Renal pelvis (tissue), 4 donors: Measurements from ENCODE around the gene DAPK1. TPM values are rescaled to one million over a fixed set of nuclear protein-coding genes. Genes with fewer than 3 reads are reported as not detected.

Experiments used
- DNase-seq: peaks from one replicate; pipeline ENCODE4 v3.0.0-alpha.2; 2013
- polyA plus RNA-seq, 3 donors: library from polyadenylated mRNA; unstranded; fragments of 120-200 nt; gene quantifications; one replicate each; pipeline ENCODE4 v1.2.1, GENCODE V29; 2013; ENCODE audit not compliant: insufficient read length in 3 of 3

DAPK1 gene
- polyA plus RNA-seq, 3 donors, result 69.0 to 101 (median 95.7) TPM

DNA sequence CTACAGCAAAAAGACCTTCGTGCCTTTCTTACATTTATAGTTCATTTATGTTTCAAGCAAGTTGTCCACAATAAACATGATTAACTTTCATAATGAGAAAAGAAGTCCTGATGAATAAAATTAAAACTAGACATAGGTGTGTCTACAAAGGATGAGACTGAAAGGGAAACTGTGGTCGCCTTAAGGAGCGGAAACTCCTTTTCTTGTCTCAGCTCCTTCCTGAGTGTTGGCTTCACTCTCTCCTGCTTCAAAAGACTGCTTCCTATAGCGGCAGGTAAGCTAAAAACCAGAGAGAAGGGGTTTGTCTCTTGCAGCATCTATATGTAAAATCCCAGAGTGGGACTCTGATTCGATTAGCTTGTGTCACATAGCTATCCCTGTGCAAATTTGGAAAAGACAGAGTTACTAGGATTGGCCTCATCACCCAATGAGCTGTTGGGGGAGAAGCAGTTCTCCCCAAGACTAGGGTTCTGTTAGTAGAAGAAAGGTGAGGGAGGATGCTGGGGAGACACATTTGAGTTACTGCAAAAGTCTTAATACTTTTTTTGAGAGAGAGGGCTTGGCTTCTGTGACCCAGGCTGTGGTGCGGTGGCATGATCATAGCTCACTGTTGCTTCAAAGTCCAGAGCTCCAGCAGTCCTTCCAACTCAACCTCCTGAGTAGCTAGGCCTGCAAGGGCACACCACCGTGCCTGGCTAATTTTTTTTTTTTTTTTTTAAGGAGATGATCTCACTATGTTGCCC, 211.5 kb downstream of the DAPK1 start:
- no peak for DNase-seq

- DNase-seq, result no peak
Observed at GRCh38 chr9:87710443-87710842, 212.8 kb downstream of the DAPK1 start.

- DNase-seq, result no peak
Observed at GRCh38 chr9:87711857-87712800, 214.5 kb downstream of the DAPK1 start.

GRCh38 chr9:87712801-87713277, 215.2 kb downstream of the DAPK1 start:
- no peak for DNase-seq

DNA sequence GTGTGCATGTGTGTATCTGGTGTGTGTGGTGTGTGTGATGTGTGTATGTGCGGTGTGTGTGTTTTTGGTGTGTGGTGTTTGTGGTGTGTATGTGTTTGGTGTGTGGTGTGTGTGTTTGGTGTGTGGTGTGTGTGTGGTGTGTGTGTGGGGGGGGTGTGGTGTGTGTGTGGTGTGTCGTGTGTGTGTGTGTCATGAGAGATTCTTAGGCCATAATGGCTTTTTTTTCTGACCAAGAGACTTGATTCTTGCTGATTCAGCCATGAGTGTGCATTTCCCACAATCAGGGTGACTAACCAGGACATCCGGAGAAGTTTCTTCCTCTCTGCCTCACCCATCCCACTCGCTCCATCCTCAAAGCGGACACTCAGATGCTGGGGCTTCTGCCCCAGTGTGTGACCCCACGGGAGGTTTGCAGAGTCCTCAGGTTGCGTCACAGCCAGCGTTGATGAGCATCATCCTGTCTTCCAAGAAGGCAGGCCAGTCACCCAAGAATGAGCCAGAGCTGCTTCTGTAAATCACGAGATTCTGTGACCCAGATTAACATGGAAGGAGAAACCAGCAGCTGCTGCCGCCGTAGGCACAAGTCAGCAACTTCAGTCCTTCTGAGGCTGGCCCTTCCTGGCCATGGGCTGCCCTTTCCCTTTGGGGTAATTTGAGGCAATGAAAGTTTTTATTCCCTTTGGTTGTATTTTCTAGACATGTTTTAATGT, 215.8 kb downstream of the DAPK1 start:
- no peak for DNase-seq

GRCh38 chr9:87713988-87714330, 216.3 kb downstream of the DAPK1 start:
- DNase-seq, result no peak

GRCh38 chr9:87714819-87715218, 217.2 kb downstream of the DAPK1 start:
- no peak for DNase-seq

- no peak for DNase-seq
Observed at GRCh38 chr9:87716141-87716540, 218.5 kb downstream of the DAPK1 start.

DNA sequence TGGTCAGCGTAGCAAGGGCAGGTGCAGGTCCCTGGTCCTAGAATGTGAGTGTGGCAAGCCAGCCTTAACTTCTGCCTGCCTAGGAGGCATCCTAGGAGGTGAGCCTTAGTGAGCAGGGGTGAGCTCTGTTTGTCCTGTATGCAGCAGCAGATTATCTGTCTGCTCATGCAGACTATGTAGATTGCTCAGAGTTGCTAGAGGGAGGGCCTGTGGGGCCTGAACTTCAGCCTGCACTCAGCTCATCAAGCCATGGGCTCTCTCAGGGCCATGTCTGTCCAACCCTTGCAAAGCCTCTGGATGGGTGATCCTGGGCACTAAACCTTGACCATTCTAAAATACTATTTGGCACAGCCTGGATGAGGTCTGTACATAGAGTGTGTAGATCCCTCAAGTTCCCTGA, 219.8 kb downstream of the DAPK1 start:
- no peak for DNase-seq

GRCh38 chr9:87718231-87718630, 220.6 kb downstream of the DAPK1 start:
- DNase-seq, result no peak

DNA sequence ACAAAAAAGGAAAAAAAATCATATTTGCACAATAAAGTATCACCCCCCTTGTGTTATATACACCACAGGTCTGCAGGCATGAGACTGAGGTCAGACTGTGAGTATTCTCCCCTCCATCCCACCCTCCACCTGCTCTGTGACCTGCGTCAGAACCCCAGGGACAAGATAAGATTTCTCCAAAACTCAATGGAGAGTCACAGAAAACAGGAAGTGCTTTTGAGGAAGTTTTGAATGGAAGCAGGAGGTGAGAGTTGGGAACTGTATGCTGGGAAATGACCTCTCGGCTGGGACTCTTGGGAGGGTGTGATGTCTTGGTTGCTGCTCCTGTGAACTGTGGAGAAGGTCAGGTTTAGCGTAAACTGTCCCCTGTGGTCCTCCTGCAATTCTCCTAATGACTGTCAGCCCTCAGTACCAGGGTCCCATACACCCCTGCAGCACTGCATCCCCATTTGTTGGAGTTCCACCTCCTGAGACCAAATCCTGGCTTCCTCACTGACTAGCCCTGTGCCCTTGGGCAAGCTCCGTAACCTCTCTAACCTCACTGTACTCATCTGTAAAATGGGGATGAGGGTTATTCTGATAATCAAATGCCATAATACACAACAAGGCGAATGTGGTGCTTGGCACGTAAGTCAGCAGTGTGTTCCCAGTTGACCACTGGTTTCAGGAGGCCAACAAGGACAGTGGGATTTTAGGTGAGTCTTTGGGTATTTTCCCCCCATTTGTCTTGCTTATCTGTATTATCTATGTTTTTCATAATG, 221.4 kb downstream of the DAPK1 start:
- DNase-seq, result no peak

DNA sequence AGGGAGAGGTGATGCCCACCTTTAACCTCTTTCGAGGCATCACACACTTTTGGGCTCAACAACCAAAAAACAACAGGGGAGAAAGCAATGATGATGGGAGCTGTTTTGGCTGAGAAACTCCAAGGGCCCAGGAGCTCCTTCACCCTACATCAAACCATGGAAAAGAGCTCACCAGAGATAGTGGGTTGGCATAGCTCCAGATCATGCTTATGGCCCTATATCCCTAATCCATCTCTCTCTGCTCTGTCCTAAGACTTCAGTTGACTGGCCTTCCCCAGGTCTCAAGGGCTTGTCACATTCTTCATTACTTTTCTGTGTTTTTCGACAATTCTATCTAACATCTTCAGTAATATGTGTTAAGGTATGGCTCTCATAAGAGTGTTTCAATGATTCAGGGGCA, 222.5 kb downstream of the DAPK1 start:
- DNase-seq, result no peak

DNA sequence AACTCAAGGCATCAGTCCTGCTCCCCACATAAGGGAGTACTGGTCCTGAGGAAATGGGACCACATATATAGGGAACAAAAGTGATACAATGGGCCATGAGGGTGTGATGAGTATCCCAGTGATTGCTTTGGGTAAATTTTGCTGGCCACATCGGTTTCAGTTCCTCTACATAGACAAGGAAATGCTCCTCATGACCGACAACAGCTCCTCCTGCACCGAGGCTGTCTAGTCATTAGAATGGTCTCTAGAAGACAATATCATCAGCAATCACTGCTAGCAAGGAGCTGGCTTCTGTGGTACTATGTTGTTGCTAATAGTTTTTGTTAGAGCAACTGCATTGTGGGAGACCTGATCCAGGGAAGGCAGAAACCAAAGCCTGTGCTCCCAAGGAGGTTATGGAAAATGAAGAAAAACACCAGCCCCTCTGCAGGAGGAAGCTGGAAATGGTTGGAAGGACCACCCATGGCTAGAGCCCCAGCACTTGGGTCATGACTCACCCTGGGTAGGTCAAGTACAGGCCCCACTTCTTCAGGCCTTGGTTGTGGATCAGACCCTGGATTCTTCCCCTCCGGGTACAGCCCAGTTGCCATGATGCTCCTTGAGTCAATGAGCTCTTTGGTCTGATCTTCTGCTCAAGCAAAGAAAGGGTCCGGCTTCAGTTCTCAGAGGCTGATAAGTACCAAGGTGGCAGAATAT, 224.9 kb downstream of the DAPK1 start:
- no peak for DNase-seq

GRCh38 chr9:87725356-87725899, 227.8 kb downstream of the DAPK1 start:
- DNase-seq, result no peak

DNA sequence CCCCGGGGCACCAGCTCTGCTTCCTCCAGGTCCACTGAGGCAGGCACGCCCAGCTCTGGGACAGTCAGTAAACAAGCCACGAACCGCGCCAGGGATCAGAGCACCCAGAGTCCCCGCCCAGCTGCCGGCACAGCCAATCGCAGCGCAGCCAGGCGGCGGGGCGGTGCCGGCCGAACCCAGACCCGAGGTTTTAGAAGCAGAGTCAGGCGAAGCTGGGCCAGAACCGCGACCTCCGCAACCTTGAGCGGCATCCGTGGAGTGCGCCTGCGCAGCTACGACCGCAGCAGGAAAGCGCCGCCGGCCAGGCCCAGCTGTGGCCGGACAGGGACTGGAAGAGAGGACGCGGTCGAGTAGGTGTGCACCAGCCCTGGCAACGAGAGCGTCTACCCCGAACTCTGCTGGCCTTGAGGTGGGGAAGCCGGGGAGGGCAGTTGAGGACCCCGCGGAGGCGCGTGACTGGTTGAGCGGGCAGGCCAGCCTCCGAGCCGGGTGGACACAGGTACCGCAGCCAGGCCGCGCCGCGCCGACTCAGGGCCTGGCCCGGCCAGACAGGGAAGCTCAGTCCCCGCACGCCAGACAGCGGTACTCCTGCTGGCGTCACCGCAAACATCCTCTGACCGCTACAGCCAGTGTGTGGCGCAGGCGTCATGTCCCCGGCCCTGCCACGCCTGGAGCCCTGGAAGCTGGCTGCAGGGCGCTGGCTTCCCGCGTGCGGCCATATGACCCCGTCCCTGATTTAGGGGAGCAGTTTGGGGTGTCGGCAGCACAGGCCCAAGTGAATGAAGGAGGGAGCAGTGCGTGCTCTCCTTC, 228.4 kb downstream of the DAPK1 start, which contains the start of gene CTSL:
CTSL (plus strand) TSS at position 220 of the 810 bp plus-strand sequence. CDS start 1,485 bp downstream, outside the sequence.
- peak; percentile 72 for DNase-seq

- DNase-seq, result no peak
Observed at GRCh38 chr9:87729246-87729645, 231.6 kb downstream of the DAPK1 start.

GRCh38 chr9:87731321-87731720, 233.7 kb downstream of the DAPK1 start:
- DNase-seq, result no peak

DNA sequence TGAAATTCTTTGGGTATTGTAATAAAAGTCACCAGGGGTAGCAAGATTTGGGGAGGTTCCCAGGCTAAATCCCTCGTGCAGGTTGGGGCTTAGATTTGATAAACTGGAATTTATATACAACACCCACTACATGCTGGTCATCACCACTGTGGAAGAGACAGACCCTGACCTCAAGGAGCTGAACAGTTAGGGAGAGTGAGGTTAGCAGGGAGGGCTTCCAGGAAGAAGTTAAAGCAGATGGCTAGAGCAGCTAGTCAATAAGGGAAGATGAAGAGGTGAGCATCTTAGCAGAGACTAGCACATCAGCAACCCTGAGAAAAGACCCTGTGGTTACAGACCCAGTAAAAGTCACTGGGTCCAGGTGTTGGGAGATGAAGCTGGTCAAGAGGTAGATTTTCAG, 234.7 kb downstream of the DAPK1 start:
- no peak for DNase-seq

DNA sequence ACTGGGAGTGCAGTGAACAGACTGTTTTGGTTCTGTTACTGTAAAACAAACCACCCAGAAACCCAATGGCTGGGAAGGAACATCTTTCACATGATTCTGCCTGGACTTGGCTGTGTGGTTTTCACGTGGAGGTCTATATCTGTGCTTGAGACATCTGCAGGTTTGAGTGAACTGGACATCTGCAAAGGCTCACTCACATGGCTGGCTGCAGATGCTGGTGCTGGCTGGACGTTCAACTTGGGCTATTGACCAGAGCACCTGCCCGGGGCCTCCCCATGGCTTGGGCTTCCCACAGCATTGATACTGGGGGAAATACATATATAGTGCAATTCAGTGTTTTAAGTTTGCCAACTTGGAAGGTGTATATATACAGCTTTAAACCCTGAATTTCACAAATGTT, 235.1 kb downstream of the DAPK1 start:
- DNase-seq, result no peak
